ENCODE data around the gene KIAA1217. TPM values are rescaled to one million over a fixed set of nuclear protein-coding genes. Genes with fewer than 3 reads are reported as not detected.

The KIAA1217 gene
- total RNA-seq, 1 donor from 2014 or later = 4.6 TPM

- intact Hi-C loops (cut with micrococcal nuclease) = no loop called here
Observed at GRCh38 chr10:24279166-24279565, 70.2 kb downstream of the KIAA1217 start.

DNA sequence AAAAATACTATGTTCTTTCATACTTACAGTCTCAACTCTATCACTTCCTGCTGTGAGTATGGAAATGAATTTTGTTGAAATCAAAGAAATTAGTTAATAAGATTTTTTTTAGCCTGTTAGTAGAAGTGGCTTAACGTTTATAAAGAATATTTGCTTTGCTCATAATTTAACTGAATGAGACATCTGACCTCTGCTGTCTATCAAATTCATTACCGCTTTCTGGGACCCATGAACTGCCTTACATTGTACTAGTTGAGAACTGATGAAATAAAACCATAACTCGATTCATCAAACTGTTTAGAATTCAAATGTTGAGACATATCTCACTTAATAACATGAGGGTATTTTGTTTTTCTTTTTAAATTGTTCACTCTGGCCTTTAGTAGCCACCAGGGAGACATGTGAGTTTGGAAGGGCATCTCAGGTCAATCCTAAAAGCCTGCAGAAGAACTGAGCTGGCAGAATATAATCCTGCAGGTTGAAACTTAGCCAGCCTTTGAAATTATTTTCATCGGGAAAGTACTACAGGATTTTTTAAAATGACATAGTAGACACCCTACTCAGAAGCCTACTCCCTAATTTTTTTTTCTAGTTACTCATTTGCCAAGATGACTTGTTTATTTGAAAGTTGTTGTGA lies 78.7 kb downstream of the KIAA1217 start:
- intact Hi-C loops (cut with micrococcal nuclease) = no loop called here

DNA sequence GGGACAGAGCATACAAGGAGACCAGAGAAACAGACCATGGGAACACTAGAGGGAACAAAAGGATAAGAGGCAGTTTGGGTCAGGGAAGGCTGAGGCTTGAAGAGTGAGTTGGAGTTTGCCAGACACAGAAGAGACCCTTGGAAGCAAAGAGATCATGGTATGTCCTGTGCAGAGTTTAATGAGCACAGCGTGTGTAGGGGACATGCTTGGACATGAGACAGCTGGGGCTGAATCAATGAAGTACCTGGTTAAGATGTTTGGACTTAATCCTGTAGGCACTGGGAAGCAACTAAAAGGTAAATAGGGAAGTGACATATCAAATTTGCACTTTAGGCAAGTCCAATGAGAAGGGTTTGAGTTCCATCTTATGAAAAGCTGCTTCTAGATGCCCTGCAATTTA lies 79.6 kb downstream of the KIAA1217 start:
- intact Hi-C loops (cut with micrococcal nuclease) = no loop called here

- intact Hi-C loops (cut with micrococcal nuclease) = no loop called here
Observed at GRCh38 chr10:24289235-24289634, 80.3 kb downstream of the KIAA1217 start.

- intact Hi-C loops (cut with micrococcal nuclease) = no loop called here
Observed at GRCh38 chr10:24292304-24293293, 83.7 kb downstream of the KIAA1217 start.

DNA sequence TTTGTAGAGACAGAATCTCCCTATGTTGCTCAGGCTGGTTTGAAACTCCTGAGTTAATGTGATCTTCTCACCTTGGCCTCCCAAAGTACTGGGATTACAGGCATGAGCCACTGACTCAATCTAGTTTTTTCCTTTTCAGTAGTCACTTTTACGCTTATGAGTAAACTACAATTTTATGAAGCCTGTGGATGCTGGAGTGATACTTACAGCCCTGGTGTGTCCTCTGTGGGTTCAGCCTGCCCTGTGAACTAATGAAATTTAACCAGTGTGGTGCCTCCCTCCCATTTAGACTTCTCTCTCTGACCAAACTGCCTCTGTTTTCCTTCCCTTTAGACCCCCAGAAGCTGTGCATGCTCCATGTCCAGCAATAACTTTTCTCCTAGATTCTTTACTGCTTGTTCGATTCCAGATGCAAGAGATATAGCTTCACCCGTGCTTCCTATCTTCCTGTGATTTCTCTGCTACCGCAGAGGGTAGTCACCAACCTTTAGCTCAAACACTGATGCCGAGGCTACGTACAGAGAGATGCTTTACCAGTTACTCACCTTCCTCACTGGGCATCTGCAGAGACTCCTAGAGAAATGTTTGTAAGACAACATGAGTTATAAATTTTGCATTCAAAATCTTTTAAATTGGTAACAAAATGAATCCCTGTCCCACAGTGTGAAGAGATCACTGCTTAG lies 90.8 kb downstream of the KIAA1217 start:
- intact Hi-C loops (cut with micrococcal nuclease) = no loop called here

- intact Hi-C loops (cut with micrococcal nuclease) = no loop called here
Observed at GRCh38 chr10:24303522-24304310, 94.8 kb downstream of the KIAA1217 start.

GRCh38 chr10:24305551-24306506 lies 96.9 kb downstream of the KIAA1217 start:
- intact Hi-C loops (cut with micrococcal nuclease) = no loop called here

- intact Hi-C loops (cut with micrococcal nuclease) = no loop called here
Observed at GRCh38 chr10:24306507-24306875, 97.6 kb downstream of the KIAA1217 start.

- intact Hi-C loops (cut with micrococcal nuclease) = no loop called here
Observed at GRCh38 chr10:24307116-24307515, 98.2 kb downstream of the KIAA1217 start.

GRCh38 chr10:24307696-24308485 lies 99.0 kb downstream of the KIAA1217 start:
- intact Hi-C loops (cut with micrococcal nuclease) = no loop called here

DNA sequence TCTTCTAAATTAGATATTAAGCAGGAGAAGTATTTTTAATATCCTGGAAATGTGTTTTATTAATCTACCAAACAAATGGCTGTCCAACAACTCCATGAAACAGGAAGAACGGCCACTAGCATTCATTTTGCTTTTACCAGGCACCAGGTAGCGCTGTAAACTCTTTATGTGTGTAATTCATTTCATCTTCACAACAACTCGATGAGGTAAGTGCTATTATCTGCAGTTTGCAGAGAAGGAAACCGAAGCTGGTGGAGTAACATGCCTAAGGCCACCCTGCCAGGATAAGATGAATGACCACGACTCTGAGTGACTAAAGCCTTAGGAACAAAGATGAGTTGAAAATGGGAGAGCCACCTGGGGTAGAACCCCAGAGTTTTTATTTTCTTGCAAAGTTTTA lies 101.2 kb downstream of the KIAA1217 start:
- intact Hi-C loops (cut with micrococcal nuclease) = no loop called here

DNA sequence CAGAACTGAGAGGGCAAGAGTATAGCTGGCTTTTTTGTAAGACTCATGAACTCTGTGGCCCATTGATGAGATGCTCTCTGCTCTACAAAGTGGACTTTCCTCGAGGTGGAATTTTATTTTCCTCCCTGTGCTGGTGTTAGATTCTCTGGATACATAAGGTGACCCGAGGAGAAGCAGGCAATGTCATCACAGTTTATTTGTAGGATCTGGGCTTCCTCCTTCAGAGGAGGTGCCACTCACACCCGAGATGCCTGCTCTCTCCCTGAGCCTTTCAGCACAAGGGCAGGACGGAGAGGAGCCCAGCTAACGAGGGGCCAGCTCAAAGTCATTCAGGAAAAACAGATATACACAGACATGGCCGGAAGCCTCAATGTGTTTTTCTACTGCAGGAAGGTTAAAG lies 103.0 kb downstream of the KIAA1217 start:
- intact Hi-C loops (cut with micrococcal nuclease) = no loop called here

- intact Hi-C loops (cut with micrococcal nuclease) = no loop called here
Observed at GRCh38 chr10:24313283-24313682, 104.3 kb downstream of the KIAA1217 start.

DNA sequence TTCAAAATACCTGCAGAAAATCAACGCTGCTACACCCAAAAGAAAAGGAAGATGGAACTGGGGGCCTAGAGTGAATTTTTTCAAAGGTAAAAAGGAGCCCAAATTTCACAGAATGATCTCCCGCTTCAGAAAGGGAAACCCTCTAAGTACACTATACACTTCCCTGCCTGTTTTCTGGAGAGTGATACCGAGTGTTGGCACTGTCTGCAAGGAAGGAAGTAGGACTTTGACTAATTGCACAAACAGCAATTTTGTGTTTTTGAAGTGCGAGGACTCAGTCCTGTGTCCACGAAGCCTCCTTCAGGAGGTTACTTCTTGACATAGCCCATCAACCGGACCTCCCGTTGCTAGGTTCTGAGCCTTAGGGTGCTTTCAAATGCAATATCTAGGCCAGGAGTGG lies 106.3 kb downstream of the KIAA1217 start:
- intact Hi-C loops (cut with micrococcal nuclease) = no loop called here

GRCh38 chr10:24318517-24318916 lies 109.6 kb downstream of the KIAA1217 start:
- intact Hi-C loops (cut with micrococcal nuclease) = no loop called here

DNA sequence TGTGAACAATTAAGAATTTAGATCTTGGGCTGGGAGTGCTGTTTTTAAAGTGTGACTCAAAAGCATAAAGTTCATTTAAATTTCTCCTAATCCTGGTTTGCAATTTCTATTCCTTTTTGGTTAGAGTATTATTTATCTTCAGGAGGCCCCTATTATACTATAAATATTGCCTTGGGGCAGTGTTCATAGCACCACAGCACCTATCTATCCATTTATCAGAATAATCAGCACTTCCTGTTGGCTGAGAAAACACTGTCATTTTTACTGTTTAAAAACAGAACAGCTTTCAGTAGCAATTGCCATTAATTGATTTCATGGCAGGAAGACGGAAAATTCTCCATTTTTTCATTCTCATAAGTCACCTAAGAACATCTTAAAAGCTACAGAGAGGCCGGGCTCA lies 111.4 kb downstream of the KIAA1217 start:
- intact Hi-C loops (cut with micrococcal nuclease) = no loop called here

GRCh38 chr10:24324651-24325050 lies 115.7 kb downstream of the KIAA1217 start:
- intact Hi-C loops (cut with micrococcal nuclease) = no loop called here

DNA sequence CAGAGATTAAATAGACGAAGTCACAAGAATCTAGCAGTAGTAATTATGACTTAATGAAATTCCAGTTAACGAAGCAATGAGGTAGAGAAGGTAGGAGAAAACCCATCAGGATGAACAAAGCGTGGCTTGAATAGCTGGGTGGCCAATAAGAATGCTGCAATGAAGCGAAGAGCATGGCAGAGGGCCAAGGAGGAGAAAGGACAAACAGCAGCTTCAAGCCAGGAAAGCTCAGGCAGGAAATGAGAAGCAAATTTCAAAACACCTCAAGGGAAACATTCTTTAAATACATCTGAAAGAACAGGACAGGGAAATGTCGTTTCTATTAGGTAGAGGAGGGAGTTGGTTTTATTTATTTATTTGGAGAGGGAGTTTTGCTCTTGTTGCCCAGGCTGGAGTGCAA lies 122.5 kb downstream of the KIAA1217 start:
- intact Hi-C loops (cut with micrococcal nuclease) = no loop called here

Measured in T-helper 1 cell treated with Interleukin-12 subunit alpha and Interleukin-12 subunit beta and Interleukin-4 antibody, amounts not matched to agents 30 ng/mL and 1 ng/mL, for 36 hours (primary cell).